Gastrocnemius medialis (tissue), 4 donors: ENCODE results near the gene EGLN2.

Source experiments
- POLR2A ChIP-seq, 2 donors: fragments of 450-650 bp; IDR thresholded peaks; one replicate each; pipeline ENCODE4 v1.6.1; 2017; ENCODE audit warnings: antibody characterized with exemption in 2 of 2, mild to moderate bottlenecking in 2 of 2, moderate library complexity in 2 of 2
- TF ChIP-seq, protein P1 (sequence below), 5 experiments: fragments of 450-650 bp in 3 of 5; fragments of 200-600 bp in 2 of 5; sonication (generic) in 2 of 5; IDR thresholded peaks in 4 of 5; conservative IDR thresholded peaks in 1 of 5; 1 replicate in 4 of 5; 2 replicates in 1 of 5; pipeline ENCODE4 v1.5.1; 2016 to 2019; ENCODE audit warnings: antibody characterized with exemption in 5 of 5, mild to moderate bottlenecking in 3 of 5, moderate library complexity in 3 of 5

DNA sequence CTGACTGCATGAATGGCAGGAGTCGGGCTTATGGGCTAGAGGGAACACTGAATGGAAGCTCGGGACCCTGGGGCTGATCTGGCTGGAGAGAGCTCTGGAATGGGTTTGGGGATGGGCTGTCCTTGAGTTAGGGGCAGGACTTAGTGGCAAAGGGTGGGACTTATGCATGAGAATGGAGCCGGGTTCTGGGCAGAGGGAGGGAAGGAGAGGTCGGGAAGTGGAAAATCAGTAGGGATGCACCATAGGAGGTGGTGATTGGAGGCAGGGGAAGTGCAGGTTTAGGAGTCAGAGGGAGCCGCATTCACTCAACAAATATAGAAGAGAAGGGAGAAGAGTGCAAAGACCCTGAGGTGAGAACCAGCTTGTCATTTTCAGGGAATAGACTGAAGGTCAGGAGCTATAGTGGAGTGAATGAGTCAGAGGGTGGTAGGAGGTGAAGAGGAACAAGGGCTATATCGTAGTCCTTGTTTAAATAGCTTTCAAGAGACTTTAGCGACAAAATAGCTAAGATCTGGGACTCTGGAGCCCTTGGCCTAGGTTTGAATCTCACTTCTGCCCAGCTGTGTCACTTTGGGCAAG is 20.2 kb upstream of the EGLN2 start:
- TF ChIP-seq, protein P1, sequence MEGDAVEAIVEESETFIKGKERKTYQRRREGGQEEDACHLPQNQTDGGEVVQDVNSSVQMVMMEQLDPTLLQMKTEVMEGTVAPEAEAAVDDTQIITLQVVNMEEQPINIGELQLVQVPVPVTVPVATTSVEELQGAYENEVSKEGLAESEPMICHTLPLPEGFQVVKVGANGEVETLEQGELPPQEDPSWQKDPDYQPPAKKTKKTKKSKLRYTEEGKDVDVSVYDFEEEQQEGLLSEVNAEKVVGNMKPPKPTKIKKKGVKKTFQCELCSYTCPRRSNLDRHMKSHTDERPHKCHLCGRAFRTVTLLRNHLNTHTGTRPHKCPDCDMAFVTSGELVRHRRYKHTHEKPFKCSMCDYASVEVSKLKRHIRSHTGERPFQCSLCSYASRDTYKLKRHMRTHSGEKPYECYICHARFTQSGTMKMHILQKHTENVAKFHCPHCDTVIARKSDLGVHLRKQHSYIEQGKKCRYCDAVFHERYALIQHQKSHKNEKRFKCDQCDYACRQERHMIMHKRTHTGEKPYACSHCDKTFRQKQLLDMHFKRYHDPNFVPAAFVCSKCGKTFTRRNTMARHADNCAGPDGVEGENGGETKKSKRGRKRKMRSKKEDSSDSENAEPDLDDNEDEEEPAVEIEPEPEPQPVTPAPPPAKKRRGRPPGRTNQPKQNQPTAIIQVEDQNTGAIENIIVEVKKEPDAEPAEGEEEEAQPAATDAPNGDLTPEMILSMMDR (IDR thresholded peaks at IDR 0.05 in 4 of 5, conservative IDR thresholded peaks at IDR 0.05 in 1 of 5) = no peak
- no peak for TF ChIP-seq POLR2A (IDR thresholded peaks at IDR 0.05)
